Activated T-cell treated with anti-CD3 and anti-CD28 coated beads, Interleukin-2, amount 50 U/mL, for 72 hours (primary cell): ENCODE results near the gene GNPNAT1. TPM values are rescaled to one million over a fixed set of nuclear protein-coding genes. Genes with fewer than 3 reads are reported as not detected.

Source experiments
- ATAC-seq, 2 donors: fragments of 150-1000 bp; cut with Tn5 transposase; replicated peaks in 1 of 2; 2 replicates each; pipeline ENCODE4 v1.10.0; 2021; ENCODE audit warnings: moderate library complexity in 2 of 2, mild to moderate bottlenecking in 1 of 2
- DNase-seq, 2 donors: peaks; one replicate each; pipeline ENCODE4 v3.0.0; 2021 to 2022; ENCODE audit warnings: mixed read lengths in 1 of 2
- H3K27ac Mint-ChIP-seq: one replicate; pipeline ENCODE4 v1.8.0; 2022; ENCODE audit warnings: mild to moderate bottlenecking, moderate library complexity, mixed read lengths
- H3K27me3 Mint-ChIP-seq: one replicate; pipeline ENCODE4 v1.8.0; 2022; ENCODE audit warnings: low read depth, mixed read lengths
- H3K36me3 Mint-ChIP-seq, 2 donors: one replicate each; pipeline ENCODE4 v1.8.0; 2022; ENCODE audit warnings: mixed read lengths in 2 of 2, mild to moderate bottlenecking in 1 of 2; ENCODE audit not compliant: insufficient read depth in 2 of 2
- H3K4me1 Mint-ChIP-seq: one replicate; pipeline ENCODE4 v1.8.0; 2022; ENCODE audit warnings: low read depth, mixed read lengths
- H3K4me3 Mint-ChIP-seq, 2 donors: one replicate each; pipeline ENCODE4 v1.8.0; 2022; ENCODE audit warnings: mild to moderate bottlenecking in 2 of 2, mixed read lengths in 2 of 2, moderate library complexity in 2 of 2
- H3K9me3 Mint-ChIP-seq, 2 donors: one replicate each; pipeline ENCODE4 v1.8.0; 2022; ENCODE audit warnings: mixed read lengths in 2 of 2
- total RNA-seq, 2 donors: library from RNA; stranded (reverse); gene quantifications; one replicate each; pipeline ENCODE4 v1.2.3, GENCODE V29; 2022

The GNPNAT1 gene
- total RNA-seq: 10 to 100 TPM; 16.3 to 19.9 TPM

DNA sequence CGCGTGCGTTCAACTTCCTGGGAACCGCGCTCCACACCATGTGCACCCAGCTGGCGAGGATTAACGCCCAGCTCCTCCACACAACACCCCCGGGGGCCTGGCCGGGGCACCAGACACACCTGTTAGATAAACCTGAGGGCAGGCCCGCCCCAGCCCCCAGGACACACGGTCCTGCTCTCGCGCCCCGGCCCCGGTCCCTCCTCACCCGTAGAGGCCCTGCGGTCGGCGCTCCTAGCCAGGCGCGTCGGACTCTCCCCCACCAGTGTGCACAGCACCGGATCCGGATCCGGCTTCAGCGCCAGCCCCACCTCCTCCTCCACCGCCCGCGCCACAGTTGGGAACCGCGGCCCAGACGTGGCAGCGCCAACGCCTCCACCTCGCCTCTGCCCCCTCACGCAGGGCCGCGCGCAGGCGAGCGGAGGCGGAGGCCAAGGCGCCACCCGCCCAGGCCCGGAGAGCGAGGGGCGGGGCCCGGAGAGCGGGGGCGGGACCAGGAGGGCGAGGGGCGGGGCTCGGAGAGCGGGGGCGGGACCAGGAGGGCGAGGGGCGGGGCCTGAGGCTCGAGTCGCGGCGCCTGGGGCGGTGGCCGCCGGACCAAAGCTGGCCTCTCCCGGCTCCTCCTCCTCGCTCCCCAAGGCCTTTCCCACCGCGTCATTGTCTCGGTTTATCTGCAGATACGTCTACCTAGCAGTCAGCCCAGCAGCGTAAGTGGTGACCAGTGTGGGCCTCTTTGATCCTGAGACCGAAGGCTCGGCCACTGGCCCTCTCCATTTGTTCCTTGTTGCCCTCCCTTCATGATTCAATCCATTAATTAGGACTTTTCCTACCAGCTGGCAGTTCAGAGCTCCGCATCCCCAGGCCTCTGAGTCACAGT lies at the start of gene GNPNAT1:
Gene GNPNAT1, minus strand, starts transcription at position 385 of the 874 bp plus-strand sequence. CDS start 6,957 bp downstream, outside the sequence.
- DNase-seq (peak; percentile 89 to 90), ATAC-seq (peak; percentile 95 to 97)
- Mint-ChIP-seq H3K4me3 (peak within 1 kb of the TSS; percentile 92 to 97), H3K27me3 (no peaks in the 10 kb centered on the region), H3K4me1 (peaks cover 37% of the 10 kb centered on the region), H3K9me3 (peaks cover 0 to under 1% of the 10 kb centered on the region in 2 donors), H3K36me3 (peaks cover under 1 to 7% of the 10 kb centered on the region in 2 donors), H3K27ac (peak within 1 kb of the TSS; percentile 84)

DNA sequence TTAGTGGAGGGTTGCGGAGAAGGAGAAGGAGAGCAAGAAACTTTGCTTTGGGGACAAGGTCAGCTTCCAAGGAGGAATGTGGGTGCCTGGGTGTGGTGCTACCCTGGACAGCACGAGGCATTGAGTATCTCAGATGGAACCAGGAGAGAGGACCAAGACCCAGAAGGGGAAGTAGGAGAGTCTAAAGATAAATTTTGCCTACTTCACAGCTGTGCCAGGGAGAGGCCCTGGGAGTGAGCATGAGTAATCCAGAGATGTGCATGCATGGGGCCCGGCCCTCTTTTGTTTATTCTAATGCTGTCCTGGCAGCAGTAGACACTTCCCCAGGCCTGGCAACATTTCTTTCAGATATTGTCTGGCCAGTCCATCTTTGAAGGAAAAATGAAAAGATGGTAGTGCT lies 49.5 kb upstream of the GNPNAT1 start:
- no peak for ATAC-seq
- H3K4me3 Mint-ChIP-seq: no peak overlapping the region

GRCh38 chr14:52837451-52837850 lies 46.0 kb upstream of the GNPNAT1 start:
- no peaks in the 10 kb centered on the region for H3K36me3 Mint-ChIP-seq
- ATAC-seq (no peak), DNase-seq (no peak)
- no peaks in the 10 kb centered on the region for H3K4me1 Mint-ChIP-seq
- H3K4me3 Mint-ChIP-seq: no peak overlapping the region
- no peak overlapping the region for H3K27ac Mint-ChIP-seq
- no peaks in the 10 kb centered on the region for H3K27me3 Mint-ChIP-seq
- no peaks in the 10 kb centered on the region for H3K9me3 Mint-ChIP-seq

More for the DNA sequence above, 49.5 kb upstream of the GNPNAT1 start:
- no peak overlapping the region for H3K27ac Mint-ChIP-seq
- no peaks in the 10 kb centered on the region for H3K4me1 Mint-ChIP-seq
- no peaks in the 10 kb centered on the region for H3K9me3 Mint-ChIP-seq
- no peaks in the 10 kb centered on the region for H3K36me3 Mint-ChIP-seq
- H3K27me3 Mint-ChIP-seq: no peaks in the 10 kb centered on the region
- no peak for DNase-seq

DNA sequence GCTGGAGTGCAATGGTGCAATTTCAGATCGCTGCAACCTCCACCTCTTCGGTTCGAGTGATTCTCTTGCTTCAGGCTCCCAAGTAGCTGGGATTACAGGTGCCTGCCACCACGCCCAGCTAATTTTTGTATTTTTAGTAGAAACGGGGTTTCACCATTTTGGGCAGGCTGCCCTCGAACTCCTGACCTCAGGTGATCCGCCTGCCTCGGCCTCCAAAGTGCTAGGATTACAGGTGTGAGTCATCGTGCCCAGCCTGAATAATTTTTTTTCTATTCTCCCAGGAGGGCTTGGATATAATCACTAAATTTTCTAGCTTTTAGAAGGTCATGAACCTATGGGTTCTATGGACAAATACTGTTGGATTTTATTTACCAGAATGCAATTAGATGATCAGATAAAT lies 44.7 kb upstream of the GNPNAT1 start:
- Mint-ChIP-seq H3K4me3 (no peak overlapping the region), H3K9me3 (no peaks in the 10 kb centered on the region), H3K27me3 (no peaks in the 10 kb centered on the region), H3K36me3 (no peaks in the 10 kb centered on the region), H3K4me1 (no peaks in the 10 kb centered on the region), H3K27ac (no peak overlapping the region)
- DNase-seq (no peak), ATAC-seq (no peak)

- DNase-seq: no peak
- Mint-ChIP-seq H3K27me3 (no peaks in the 10 kb centered on the region), H3K9me3 (no peaks in the 10 kb centered on the region), H3K4me1 (no peaks in the 10 kb centered on the region), H3K27ac (no peak overlapping the region), H3K36me3 (no peaks in the 10 kb centered on the region), H3K4me3 (no peak overlapping the region)
- no peak for ATAC-seq
These were observed 43.9 kb upstream of the GNPNAT1 start for GRCh38 chr14:52835122-52835903.

- Mint-ChIP-seq H3K4me1 (no peaks in the 10 kb centered on the region), H3K36me3 (no peaks in the 10 kb centered on the region), H3K4me3 (no peak overlapping the region), H3K27me3 (no peaks in the 10 kb centered on the region), H3K9me3 (no peaks in the 10 kb centered on the region), H3K27ac (no peak overlapping the region)
- no peak for ATAC-seq
- DNase-seq: no peak
These were observed 43.0 kb upstream of the GNPNAT1 start for GRCh38 chr14:52834440-52834842.

DNA sequence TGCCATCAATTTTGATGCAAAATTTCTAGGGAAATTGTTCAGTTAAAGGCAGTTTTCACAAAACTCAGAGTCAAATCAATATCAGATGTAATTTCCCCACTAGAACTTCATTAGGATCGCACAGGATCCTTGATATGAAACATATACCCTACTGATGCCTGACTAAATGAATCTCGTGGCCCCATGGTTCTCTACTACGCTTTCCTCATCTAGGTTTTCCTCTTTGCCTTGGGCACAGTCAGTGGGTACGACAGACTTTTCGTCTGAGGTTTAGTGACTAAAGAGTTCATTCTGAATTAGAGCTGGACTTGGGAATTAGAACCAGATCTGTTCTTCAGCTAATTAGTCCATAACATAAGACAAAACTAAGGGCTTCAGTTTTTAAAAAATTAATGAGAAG lies 42.5 kb upstream of the GNPNAT1 start:
- H3K4me1 Mint-ChIP-seq: no peaks in the 10 kb centered on the region
- H3K27me3 Mint-ChIP-seq: no peaks in the 10 kb centered on the region
- ATAC-seq (no peak), DNase-seq (no peak)
- no peak overlapping the region for H3K27ac Mint-ChIP-seq
- no peaks in the 10 kb centered on the region for H3K36me3 Mint-ChIP-seq
- H3K9me3 Mint-ChIP-seq: no peaks in the 10 kb centered on the region
- H3K4me3 Mint-ChIP-seq: no peak overlapping the region

DNA sequence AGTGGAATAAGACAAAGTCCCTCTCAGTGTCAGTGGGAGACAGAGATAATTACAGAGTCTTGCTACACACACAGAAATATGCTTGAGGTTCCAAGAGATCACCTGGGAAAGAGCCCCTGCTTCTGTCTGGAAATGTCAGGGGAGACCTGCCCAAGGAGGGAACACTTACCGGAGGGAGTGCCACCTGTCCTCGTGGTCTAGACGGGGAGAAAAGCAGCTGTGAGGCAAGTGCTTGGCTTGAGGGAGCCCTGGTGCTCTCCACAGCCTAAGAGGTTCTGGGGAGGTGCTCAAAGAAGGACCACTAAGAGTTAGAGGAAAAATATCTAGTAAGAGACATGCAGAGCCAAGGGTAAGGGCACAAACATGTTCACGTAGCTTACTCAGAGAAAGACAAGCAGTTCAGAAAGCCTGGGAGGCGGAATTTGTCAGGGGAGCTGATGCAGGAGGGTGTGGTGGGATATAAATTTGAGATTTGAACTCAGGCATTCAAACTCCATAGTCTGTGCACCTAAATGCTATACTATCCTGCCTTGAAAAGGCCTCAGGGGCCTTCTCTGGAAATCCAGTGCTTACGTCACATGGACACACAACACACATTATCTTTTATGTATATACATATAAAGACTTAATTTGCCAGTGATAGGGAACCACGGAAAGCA lies 38.2 kb upstream of the GNPNAT1 start:
- DNase-seq (no peak), ATAC-seq (no peak)
- H3K4me3 Mint-ChIP-seq: no peak overlapping the region
- no peaks in the 10 kb centered on the region for H3K27me3 Mint-ChIP-seq
- H3K27ac Mint-ChIP-seq: peak overlapping the region; percentile 51
- H3K4me1 Mint-ChIP-seq: peaks cover 7% of the 10 kb centered on the region
- H3K9me3 Mint-ChIP-seq: no peaks in the 10 kb centered on the region
- no peaks in the 10 kb centered on the region for H3K36me3 Mint-ChIP-seq

DNA sequence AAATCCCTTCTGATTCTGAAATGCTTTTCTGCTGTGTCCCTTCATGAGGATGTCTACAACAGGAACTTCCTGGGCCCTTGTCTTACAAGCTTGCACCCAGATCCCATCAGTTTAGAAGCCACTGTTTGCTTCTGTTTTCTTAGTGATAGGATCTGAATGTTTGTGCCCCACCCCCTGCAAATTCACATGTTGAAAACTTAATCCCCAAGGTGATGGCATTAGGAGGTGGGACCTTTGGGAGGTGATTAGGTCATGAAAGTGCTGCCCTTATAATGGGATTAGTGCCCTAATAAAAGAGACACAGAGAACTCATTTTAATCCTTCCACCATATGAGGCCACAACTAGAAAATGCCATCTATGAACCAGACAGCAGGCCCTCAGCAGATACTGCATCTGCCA lies 36.0 kb upstream of the GNPNAT1 start:
- H3K27me3 Mint-ChIP-seq: no peaks in the 10 kb centered on the region
- H3K27ac Mint-ChIP-seq: no peak overlapping the region
- no peak overlapping the region for H3K4me3 Mint-ChIP-seq
- DNase-seq (no peak), ATAC-seq (no peak)
- no peaks in the 10 kb centered on the region for H3K9me3 Mint-ChIP-seq
- peaks cover 7% of the 10 kb centered on the region for H3K4me1 Mint-ChIP-seq
- H3K36me3 Mint-ChIP-seq: no peaks in the 10 kb centered on the region

- Mint-ChIP-seq H3K27ac (no peak overlapping the region), H3K27me3 (no peaks in the 10 kb centered on the region), H3K4me1 (peaks cover 7% of the 10 kb centered on the region), H3K36me3 (no peaks in the 10 kb centered on the region), H3K9me3 (no peaks in the 10 kb centered on the region), H3K4me3 (no peak overlapping the region)
- ATAC-seq (peak; percentile 54 to 79), DNase-seq (peak in 1 of 2 donors; percentile 8)
These were observed 33.7 kb upstream of the GNPNAT1 start for GRCh38 chr14:52825085-52825484.

DNA sequence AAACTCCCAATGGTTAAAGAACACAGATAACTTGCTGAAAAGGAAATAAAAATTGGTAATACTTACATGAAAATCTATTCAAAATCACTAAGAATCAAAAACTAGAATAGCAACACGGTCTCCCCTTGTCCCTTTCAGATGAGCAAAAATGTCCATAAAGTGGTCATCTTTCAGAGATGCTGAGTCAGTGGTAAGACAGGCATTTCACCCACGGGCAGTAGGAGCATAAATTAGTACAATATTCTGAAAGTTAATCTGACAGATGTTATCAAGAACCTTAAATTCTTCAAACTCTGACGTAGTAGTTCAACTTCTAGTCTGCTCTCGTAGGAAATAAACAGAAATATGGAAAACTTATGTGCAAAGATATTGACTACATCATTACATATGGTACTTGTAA lies 33.1 kb upstream of the GNPNAT1 start:
- Mint-ChIP-seq H3K27ac (no peak overlapping the region), H3K4me1 (peaks cover 7% of the 10 kb centered on the region), H3K27me3 (no peaks in the 10 kb centered on the region), H3K36me3 (no peaks in the 10 kb centered on the region), H3K4me3 (no peak overlapping the region), H3K9me3 (no peaks in the 10 kb centered on the region)
- ATAC-seq (no peak), DNase-seq (no peak)

- H3K9me3 Mint-ChIP-seq: no peaks in the 10 kb centered on the region
- no peaks in the 10 kb centered on the region for H3K36me3 Mint-ChIP-seq
- no peaks in the 10 kb centered on the region for H3K27me3 Mint-ChIP-seq
- H3K4me3 Mint-ChIP-seq: no peak overlapping the region
- peaks cover 7% of the 10 kb centered on the region for H3K4me1 Mint-ChIP-seq
- DNase-seq (no peak), ATAC-seq (no peak)
- no peak overlapping the region for H3K27ac Mint-ChIP-seq
These were observed 30.4 kb upstream of the GNPNAT1 start for GRCh38 chr14:52821805-52822250.

- DNase-seq: no peak
- H3K4me1 Mint-ChIP-seq: no peaks in the 10 kb centered on the region
- H3K27me3 Mint-ChIP-seq: no peaks in the 10 kb centered on the region
- no peak for ATAC-seq
- no peaks in the 10 kb centered on the region for H3K9me3 Mint-ChIP-seq
- H3K27ac Mint-ChIP-seq: no peak overlapping the region
- no peak overlapping the region for H3K4me3 Mint-ChIP-seq
- no peaks in the 10 kb centered on the region for H3K36me3 Mint-ChIP-seq
These were observed 16.7 kb upstream of the GNPNAT1 start for GRCh38 chr14:52808101-52808500.
